ENCODE data around the gene ZC3HAV1L.
"Not testable (repeated sequence)": the region's sequence is repeated elsewhere in the genome, so short reads cannot be mapped to it uniquely, and the experiment has no call there.

ZC3HAV1L gene

DNA sequence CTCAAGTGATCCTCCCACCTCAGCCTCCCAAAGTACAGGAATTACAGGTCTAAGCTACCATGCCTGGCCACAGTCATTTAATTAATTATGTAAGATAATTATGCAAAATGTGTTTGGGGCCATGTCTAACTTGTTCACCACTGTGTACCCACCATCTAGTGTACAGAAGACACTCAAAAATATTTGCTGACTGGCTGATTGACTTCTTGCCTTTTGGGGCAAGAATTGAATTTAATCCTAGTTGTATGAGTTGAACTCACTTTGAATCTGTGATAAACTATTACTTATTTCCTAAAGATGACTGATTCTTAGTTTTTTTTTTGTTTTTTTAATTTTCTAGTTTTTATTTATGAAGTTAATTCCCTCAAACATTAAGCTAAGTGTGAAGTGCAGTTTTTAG, 15.8 kb upstream of the ZC3HAV1L start:
- DNase-seq: no peak

GRCh38 chr7:139049936-139050335, 14.1 kb upstream of the ZC3HAV1L start:
- DNase-seq: no peak

GRCh38 chr7:139049111-139049510, 13.3 kb upstream of the ZC3HAV1L start:
- no peak for DNase-seq

GRCh38 chr7:139047970-139048369, 12.1 kb upstream of the ZC3HAV1L start:
- DNase-seq: no peak

GRCh38 chr7:139046143-139046542, 10.3 kb upstream of the ZC3HAV1L start:
- DNase-seq: no peak

- DNase-seq: no peak
Measured at GRCh38 chr7:139044813-139045794, 9.3 kb upstream of the ZC3HAV1L start.

DNA sequence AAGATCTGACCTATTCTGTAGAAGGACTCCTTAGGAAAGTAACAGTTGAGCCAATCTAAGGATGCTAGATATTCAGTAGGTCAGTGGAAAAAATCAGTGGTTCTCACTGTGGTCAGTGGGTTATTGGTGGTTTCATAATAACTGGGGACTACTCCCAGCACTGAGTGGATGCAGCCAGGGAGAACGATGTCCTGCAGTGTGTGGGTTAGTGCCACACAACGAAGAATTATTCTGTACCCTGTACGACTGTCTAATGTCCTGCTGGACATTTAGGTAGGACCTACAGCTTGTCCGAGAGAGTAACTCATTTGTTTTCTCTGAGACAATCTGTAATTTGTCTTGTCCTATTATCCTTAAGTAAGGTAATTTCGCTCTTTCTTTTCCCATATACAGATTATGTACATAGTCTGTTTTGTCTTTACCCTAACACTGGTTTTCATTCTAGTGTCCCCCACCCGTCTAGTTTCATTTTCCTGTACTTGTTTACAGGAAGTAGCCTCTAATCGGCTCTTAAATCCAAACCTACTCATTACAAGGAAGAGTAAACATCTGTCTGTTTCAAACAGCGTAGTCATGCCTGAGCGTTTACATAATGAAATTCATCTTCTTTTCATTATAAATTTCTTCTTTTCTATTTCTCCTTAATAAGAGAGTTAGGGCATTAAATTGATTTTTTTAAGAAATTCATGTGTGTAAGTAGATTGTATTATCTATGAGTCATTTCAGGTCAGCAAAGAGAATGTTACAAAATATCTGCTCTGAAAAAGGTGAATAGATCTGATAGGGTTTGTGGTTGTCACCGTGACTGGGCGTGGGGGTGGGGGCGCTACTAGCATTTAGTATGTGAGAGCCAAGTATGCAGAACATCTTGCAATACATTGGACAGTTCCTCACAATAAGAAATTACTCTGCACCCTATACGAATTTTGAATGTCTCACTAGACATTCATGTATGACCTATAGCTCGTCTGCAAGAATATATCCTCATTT, 8.3 kb upstream of the ZC3HAV1L start:
- DNase-seq: peak; percentile 64

GRCh38 chr7:139041378-139042085, 5.7 kb upstream of the ZC3HAV1L start:
- no peak for DNase-seq

DNA sequence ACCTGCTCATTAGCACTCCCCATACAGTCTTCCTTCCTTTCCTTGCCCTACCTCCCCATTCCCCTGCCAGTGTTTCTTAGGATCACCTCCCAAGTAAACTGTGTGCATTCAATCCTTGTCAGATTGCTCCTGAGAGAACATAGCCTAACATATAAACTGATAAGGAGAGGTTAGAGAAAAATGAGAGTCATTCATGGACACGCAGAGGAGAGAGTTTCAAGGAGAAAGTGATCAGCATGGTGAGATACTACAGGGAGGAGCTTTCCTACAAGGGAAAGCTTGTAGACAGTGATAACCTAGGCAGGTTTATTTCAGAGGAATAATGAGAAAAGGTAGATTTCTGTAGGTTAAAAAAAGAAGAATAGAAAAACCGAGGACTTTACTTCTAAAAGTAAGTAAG, 2.8 kb upstream of the ZC3HAV1L start:
- DNase-seq: no peak

DNA sequence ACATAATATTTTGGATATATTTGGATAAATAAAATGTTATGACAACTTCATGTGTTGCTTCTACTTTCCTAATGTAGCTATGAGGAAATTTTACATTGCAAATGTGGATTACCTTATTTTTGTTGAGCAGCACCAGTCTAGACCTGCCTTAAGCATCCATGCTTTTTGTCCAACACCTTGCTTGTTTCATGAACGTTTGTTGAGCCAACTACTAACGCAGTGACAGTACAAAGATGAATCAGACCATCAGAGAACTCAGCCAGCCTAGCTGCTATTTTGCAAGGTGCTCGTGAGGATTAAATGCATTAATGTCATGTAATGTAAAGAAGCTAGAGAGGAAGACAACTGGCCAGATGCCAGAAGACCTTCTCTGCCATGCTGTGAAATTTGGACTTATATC, 1.1 kb upstream of the ZC3HAV1L start:
- DNase-seq: no peak

GRCh38 chr7:139034855-139035585, 822 bp downstream of the ZC3HAV1L start:
- no peak for DNase-seq

- no peak for DNase-seq
Measured at GRCh38 chr7:139034336-139034735, 1.5 kb downstream of the ZC3HAV1L start.

- DNase-seq: no peak
Measured at GRCh38 chr7:139033346-139034114, 2.3 kb downstream of the ZC3HAV1L start.

GRCh38 chr7:139032473-139032872, 3.4 kb downstream of the ZC3HAV1L start:
- no peak for DNase-seq

DNA sequence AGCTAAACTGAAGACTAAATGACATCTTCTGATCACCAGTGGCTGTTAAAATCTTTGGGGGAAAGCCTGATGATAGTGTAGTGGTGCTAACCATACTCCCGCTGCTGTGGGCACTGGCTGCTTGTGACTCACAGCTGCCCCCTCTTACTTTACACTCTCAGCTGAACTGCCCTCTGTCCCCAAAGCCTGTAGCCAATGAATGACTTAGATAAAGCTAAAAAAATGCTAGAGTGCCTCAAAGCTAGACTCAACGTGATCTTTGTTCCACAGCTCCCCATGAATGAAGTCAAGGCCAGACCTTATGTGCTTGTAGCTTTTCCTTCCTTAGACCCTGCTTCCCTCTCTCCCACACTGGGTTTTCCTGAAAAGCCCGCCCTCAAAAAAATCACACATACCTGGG, 6.5 kb downstream of the ZC3HAV1L start:
- DNase-seq: no peak

DNA sequence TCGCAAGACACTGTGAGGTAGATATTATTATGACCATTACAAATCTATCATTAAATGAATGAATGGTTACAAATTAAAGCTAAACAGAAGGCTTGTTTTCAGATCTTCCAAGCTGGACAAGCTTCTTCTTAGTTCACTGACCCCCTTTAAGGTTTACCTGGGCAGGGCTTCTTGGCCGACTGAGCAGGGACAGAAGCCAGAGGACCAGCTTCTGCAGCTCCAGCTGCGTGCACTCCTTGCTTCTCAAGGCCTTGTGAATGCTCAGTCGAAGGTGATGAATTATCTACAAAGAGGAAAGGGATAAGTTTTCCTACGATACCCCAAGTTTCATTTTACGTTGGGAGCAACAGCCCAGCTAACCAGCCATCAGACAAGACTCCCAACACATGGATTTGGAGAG, 9.3 kb downstream of the ZC3HAV1L start:
- no peak for DNase-seq

DNA sequence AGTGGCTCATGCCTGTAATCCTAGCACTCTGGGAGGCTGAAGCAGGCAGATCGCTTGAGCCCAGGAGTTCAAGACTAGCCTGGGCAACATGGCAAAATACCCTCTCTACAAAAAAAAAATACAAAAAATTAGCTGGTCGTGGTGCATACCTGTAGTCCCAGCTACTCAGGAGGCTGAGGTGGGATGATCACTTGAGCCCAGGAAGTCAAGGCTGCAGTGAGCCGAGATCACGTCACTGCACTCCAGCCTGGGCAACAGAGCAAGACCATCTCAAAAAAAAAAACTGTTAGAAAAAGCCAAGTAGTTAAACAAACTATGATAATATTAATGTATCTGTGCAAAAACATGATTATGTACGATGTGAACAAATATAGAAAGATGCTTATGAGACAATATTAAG, 10.0 kb downstream of the ZC3HAV1L start:
- not testable (repeated sequence) for DNase-seq

DNA sequence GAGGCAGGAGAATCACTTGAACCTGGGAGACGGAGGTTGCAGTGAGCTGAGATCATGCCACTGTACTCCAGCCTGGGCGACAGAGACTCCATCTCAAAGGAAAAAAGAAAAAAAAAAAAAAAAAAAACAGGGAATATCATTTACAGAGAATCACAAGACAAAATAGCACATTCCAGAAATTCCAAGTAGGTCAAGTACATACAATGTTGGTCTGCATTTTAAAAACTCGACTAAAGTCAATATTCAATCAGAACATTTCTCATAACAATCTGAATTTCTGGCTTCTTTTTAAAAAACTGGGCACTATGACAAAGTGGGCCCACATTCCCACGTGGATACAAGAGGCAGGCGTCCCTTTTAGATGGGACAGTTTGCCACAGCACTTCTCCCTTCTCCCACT, 12.8 kb downstream of the ZC3HAV1L start:
- no peak for DNase-seq

GRCh38 chr7:139022286-139022685, 13.6 kb downstream of the ZC3HAV1L start:
- no peak for DNase-seq

DNA sequence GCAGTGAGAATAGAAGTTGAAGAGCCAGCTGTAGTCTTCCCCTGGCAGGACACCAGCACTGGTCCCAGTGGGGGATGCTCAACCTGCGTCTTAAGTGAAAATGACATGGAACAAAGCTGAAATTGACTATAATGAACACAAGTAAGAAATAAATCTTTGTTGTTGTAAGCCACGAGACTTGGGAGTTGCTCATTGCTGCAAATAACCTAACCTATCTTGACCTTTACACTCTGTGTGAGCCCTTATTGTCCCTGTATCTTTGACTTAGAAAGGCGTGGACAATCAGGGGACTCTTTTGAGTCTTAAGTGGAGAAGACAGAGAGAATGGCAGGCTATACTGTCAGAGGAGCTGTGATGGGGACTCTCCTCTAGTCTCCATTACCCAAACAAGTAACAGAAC, 16.9 kb downstream of the ZC3HAV1L start:
- no peak for DNase-seq

DNA sequence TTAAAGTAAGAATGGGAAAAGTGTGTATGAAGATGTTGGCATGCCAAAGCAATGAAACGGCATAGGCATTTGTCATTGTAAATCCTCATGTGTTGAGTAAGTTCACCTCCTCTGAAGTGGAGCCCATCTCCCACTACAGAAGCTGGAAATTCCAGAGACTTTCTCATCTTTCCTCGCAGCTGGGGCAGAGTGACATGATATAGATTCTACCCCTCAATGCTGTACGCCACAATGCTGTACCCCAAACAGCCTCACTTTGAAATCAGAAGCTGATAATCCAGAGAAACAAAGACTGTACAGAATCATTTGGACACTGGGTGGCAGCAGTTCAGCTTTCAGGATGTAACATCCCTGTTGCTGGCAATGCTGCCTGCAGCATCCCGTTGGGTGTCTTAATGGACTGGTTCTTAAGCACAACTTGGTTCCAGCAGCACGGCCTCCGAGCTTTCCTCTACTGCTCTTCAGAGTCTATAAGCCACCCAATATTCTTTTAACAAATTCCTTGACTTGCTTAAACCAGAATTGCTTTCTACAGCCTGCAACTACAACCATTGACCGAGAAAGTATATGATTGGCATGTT, 18.8 kb downstream of the ZC3HAV1L start:
- peak; percentile 40 for DNase-seq
